ENCODE data around the gene ZFP62. TPM values are rescaled to one million over a fixed set of nuclear protein-coding genes. Genes with fewer than 3 reads are reported as not detected.

Gene ZFP62
- 47.2 and 65.4 TPM in 2 replicates for total RNA-seq (ENCODE audit: low replicate concordance)

GRCh38 chr5:180860887-180861822 is at the start of gene ZFP62:
Gene ZFP62 (minus strand): TSS chr5:180861276. CDS start chr5:180861219, 57 bp downstream.
- peaks cover 34% of the 10 kb centered on the region for H3K79me2 ChIP-seq (ENCODE audit: low read depth)
- H4K20me1 ChIP-seq (ENCODE audit: low read depth): no peaks in the 10 kb centered on the region
- H3K9me3 Mint-ChIP-seq: no peaks in the 10 kb centered on the region
- peaks cover 18% of the 10 kb centered on the region for H3K4me1 ChIP-seq
- no peak for TF ChIP-seq EZH2 (IDR thresholded peaks at IDR 0.05)
- peak; percentile 3 for TF ChIP-seq CTCF (IDR thresholded peaks at IDR 0.05)
- no peak for TF ChIP-seq EZH2phosphoT487 (IDR thresholded peaks at IDR 0.05)
- no peaks in the 10 kb centered on the region for H3K27me3 ChIP-seq
- peak within 1 kb of the TSS; percentile 96 for H3K4me3 Mint-ChIP-seq
- H3K4me1 Mint-ChIP-seq: peaks cover 14% of the 10 kb centered on the region
- peak within 1 kb of the TSS; percentile 95 for H3K4me2 ChIP-seq
- peaks cover 22% of the 10 kb centered on the region for H3K36me3 Mint-ChIP-seq
- H3K9me3 ChIP-seq (ENCODE audit: low read depth): no peaks in the 10 kb centered on the region
- peak within 1 kb of the TSS; percentile 81 for H3K4me3 ChIP-seq
- no peaks in the 10 kb centered on the region for H3K27me3 Mint-ChIP-seq (ENCODE audit: insufficient read depth, low read depth)
- peak; percentile 98 for DNase-seq (ENCODE audit: low spot score)
- peak within 1 kb of the TSS; percentile 40 for H3K27ac ChIP-seq
- peaks cover 28% of the 10 kb centered on the region for H3F3A ChIP-seq (ENCODE audit: low read depth)
- peak within 1 kb of the TSS; percentile 96 for H2AFZ ChIP-seq (replicated peaks)
- H3K27ac Mint-ChIP-seq: peak within 1 kb of the TSS; percentile 88
- peak within 1 kb of the TSS; percentile 52 for H3K9ac ChIP-seq
- peaks cover 3% of the 10 kb centered on the region for H3K36me3 ChIP-seq

GRCh38 chr5:180910735-180911134 is 49.7 kb upstream of the ZFP62 start:
- Histone ChIP-seq H2AFZ (replicated peaks) (peak overlapping the region; percentile 64), H3K9me3 (ENCODE audit: low read depth) (no peaks in the 10 kb centered on the region), H3K27me3 (no peaks in the 10 kb centered on the region), H3K4me1 (no peaks in the 10 kb centered on the region), H3K36me3 (no peaks in the 10 kb centered on the region), H3K4me3 (no peak overlapping the region), H3F3A (ENCODE audit: low read depth) (no peaks in the 10 kb centered on the region), H4K20me1 (ENCODE audit: low read depth) (no peaks in the 10 kb centered on the region), H3K4me2 (no peak overlapping the region), H3K79me2 (ENCODE audit: low read depth) (no peaks in the 10 kb centered on the region), H3K27ac (no peak overlapping the region), H3K9ac (no peak overlapping the region)
- peaks cover 6% of the 10 kb centered on the region for H3K9me3 Mint-ChIP-seq
- DNase-seq (ENCODE audit: low spot score): no peak
- H3K4me1 Mint-ChIP-seq: peaks cover 24% of the 10 kb centered on the region
- H3K27me3 Mint-ChIP-seq (ENCODE audit: insufficient read depth, low read depth): no peaks in the 10 kb centered on the region
- no peak overlapping the region for H3K27ac Mint-ChIP-seq
- no peak for TF ChIP-seq EZH2 (IDR thresholded peaks at IDR 0.05)
- TF ChIP-seq CTCF (IDR thresholded peaks at IDR 0.05): no peak
- TF ChIP-seq EZH2phosphoT487 (IDR thresholded peaks at IDR 0.05): no peak
- no peaks in the 10 kb centered on the region for H3K36me3 Mint-ChIP-seq
- no peak overlapping the region for H3K4me3 Mint-ChIP-seq

GRCh38 chr5:180910182-180910581 is 49.1 kb upstream of the ZFP62 start:
- Mint-ChIP-seq H3K27me3 (ENCODE audit: insufficient read depth, low read depth) (no peaks in the 10 kb centered on the region), H3K9me3 (peaks cover 6% of the 10 kb centered on the region), H3K36me3 (no peaks in the 10 kb centered on the region), H3K4me1 (peaks cover 24% of the 10 kb centered on the region), H3K4me3 (no peak overlapping the region), H3K27ac (no peak overlapping the region)
- no peak for TF ChIP-seq CTCF (IDR thresholded peaks at IDR 0.05)
- TF ChIP-seq EZH2phosphoT487 (IDR thresholded peaks at IDR 0.05): no peak
- no peak for TF ChIP-seq EZH2 (IDR thresholded peaks at IDR 0.05)
- H3K4me2 ChIP-seq: no peak overlapping the region
- no peaks in the 10 kb centered on the region for H3K27me3 ChIP-seq
- H2AFZ ChIP-seq (replicated peaks): no peak overlapping the region
- H4K20me1 ChIP-seq (ENCODE audit: low read depth): no peaks in the 10 kb centered on the region
- no peaks in the 10 kb centered on the region for H3K9me3 ChIP-seq (ENCODE audit: low read depth)
- no peaks in the 10 kb centered on the region for H3K36me3 ChIP-seq
- H3F3A ChIP-seq (ENCODE audit: low read depth): no peaks in the 10 kb centered on the region
- no peak for DNase-seq (ENCODE audit: low spot score)
- H3K79me2 ChIP-seq (ENCODE audit: low read depth): no peaks in the 10 kb centered on the region
- no peak overlapping the region for H3K9ac ChIP-seq
- no peak overlapping the region for H3K4me3 ChIP-seq
- no peak overlapping the region for H3K27ac ChIP-seq
- no peaks in the 10 kb centered on the region for H3K4me1 ChIP-seq
